ENCODE data around the gene XPNPEP1.

The XPNPEP1 gene

DNA sequence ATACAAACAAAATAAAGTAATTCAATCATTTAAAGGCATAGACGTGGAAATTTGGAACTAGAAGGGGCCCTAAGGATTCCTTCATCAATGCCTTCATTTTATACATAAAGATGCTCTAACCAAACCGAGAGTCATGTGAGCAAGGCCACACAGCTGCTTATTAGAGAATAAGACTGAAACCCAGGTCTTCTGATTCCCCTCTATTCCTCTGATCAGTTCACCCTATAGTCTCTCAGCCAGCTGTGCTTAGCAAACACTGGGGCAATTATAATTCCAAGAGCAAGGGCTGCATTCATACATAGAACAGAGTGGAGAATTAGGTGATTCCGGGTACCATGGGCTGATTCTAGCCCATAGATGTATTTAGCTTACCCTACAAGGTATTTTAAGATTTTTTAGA, 9.7 kb upstream of the XPNPEP1 start:
- no peak overlapping the region for H3K4me2 ChIP-seq (ENCODE audit: low read length)
- no peaks in the 10 kb centered on the region for H3K9me3 ChIP-seq (ENCODE audit: control insufficient read depth, insufficient read depth, low read length)
- no peaks in the 10 kb centered on the region for H3K9me2 ChIP-seq (replicated peaks; ENCODE audit: control insufficient read depth, low read length)

DNA sequence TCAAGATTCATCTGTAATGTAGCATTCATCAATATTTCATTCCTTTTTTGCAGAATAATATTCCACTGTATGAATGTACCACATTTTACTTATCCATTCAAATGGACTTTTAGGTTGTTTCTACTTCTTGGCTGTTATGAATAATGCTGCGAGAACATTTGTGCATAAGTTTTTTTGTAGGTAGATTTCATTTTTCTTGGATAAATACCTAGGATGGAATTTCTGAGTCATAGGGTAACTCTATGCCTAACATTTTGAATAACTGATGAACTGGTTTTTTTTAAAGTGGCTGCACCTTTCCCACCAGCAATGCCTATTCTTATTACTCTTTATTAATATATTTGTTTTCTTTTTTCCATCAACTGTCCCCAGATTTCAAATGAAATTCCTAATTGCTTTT, 9.1 kb upstream of the XPNPEP1 start:
- TF ChIP-seq, protein P1, sequence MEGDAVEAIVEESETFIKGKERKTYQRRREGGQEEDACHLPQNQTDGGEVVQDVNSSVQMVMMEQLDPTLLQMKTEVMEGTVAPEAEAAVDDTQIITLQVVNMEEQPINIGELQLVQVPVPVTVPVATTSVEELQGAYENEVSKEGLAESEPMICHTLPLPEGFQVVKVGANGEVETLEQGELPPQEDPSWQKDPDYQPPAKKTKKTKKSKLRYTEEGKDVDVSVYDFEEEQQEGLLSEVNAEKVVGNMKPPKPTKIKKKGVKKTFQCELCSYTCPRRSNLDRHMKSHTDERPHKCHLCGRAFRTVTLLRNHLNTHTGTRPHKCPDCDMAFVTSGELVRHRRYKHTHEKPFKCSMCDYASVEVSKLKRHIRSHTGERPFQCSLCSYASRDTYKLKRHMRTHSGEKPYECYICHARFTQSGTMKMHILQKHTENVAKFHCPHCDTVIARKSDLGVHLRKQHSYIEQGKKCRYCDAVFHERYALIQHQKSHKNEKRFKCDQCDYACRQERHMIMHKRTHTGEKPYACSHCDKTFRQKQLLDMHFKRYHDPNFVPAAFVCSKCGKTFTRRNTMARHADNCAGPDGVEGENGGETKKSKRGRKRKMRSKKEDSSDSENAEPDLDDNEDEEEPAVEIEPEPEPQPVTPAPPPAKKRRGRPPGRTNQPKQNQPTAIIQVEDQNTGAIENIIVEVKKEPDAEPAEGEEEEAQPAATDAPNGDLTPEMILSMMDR (IDR thresholded peaks at IDR 0.05; ENCODE audit: low read depth, low read length, poor library complexity, severe bottlenecking): no peak
- TF ChIP-seq EZH2phosphoT487 (IDR thresholded peaks at IDR 0.05; ENCODE audit: borderline replicate concordance, low read length): no peak
- H3K36me3 ChIP-seq (ENCODE audit: control insufficient read depth, low read length): no peaks in the 10 kb centered on the region
- no peak overlapping the region for H3K4me2 ChIP-seq (ENCODE audit: low read length)
- no peaks in the 10 kb centered on the region for H4K20me1 ChIP-seq (ENCODE audit: control insufficient read depth, insufficient read depth, low read depth, low read length)
- H3K4me1 ChIP-seq (ENCODE audit: control insufficient read depth, low read length): no peaks in the 10 kb centered on the region
- H3F3A ChIP-seq (ENCODE audit: control insufficient read depth, insufficient read depth): no peaks in the 10 kb centered on the region
- H3K9me3 ChIP-seq (ENCODE audit: control insufficient read depth, insufficient read depth, low read length): no peaks in the 10 kb centered on the region
- no peak overlapping the region for H3K27ac ChIP-seq (ENCODE audit: low read depth, low read length)
- H3K79me2 ChIP-seq (ENCODE audit: control insufficient read depth, low read length): no peaks in the 10 kb centered on the region
- H3K9me2 ChIP-seq (replicated peaks; ENCODE audit: control insufficient read depth, low read length): no peaks in the 10 kb centered on the region
- no peak overlapping the region for H3K4me3 ChIP-seq (ENCODE audit: low read length)
- no peaks in the 10 kb centered on the region for H3K27me3 ChIP-seq (ENCODE audit: control insufficient read depth, low read length)

More for the DNA sequence above, 9.7 kb upstream of the XPNPEP1 start:
- no peaks in the 10 kb centered on the region for H3K79me2 ChIP-seq (ENCODE audit: control insufficient read depth, low read length)
- no peaks in the 10 kb centered on the region for H3K4me1 ChIP-seq (ENCODE audit: control insufficient read depth, low read length)
- no peaks in the 10 kb centered on the region for H3K27me3 ChIP-seq (ENCODE audit: control insufficient read depth, low read length)
- no peaks in the 10 kb centered on the region for H3F3A ChIP-seq (ENCODE audit: control insufficient read depth, insufficient read depth)
- H3K27ac ChIP-seq (ENCODE audit: low read depth, low read length): no peak overlapping the region
- H4K20me1 ChIP-seq (ENCODE audit: control insufficient read depth, insufficient read depth, low read depth, low read length): no peaks in the 10 kb centered on the region
- no peaks in the 10 kb centered on the region for H3K36me3 ChIP-seq (ENCODE audit: control insufficient read depth, low read length)
- TF ChIP-seq, protein P1 (IDR thresholded peaks at IDR 0.05; ENCODE audit: low read depth, low read length, poor library complexity, severe bottlenecking): no peak
- TF ChIP-seq EZH2phosphoT487 (IDR thresholded peaks at IDR 0.05; ENCODE audit: borderline replicate concordance, low read length): no peak
- H3K4me3 ChIP-seq (ENCODE audit: low read length): no peak overlapping the region

DNA sequence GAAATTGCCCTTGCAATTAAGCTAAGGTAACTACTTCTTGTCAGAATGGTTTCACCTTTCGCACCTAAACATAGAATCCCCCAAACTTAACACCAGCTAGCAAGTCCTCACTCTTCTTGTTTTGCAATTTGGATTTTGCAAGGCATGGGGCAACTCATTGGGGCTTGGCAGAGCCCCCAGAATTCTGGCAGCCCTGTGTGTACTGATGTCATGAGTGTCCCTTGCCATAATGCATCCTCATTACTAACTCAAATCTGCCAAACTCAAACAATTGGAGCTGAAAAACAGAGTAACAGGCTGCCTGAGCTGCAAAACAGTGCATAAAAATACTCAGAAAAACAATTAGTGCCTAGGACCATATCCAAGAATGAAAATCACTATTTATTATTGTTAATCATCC, 7.9 kb upstream of the XPNPEP1 start:
- Histone ChIP-seq H3F3A (ENCODE audit: control insufficient read depth, insufficient read depth) (no peaks in the 10 kb centered on the region), H3K27ac (ENCODE audit: low read depth, low read length) (no peak overlapping the region)
- TF ChIP-seq, protein P1 (IDR thresholded peaks at IDR 0.05; ENCODE audit: low read depth, low read length, poor library complexity, severe bottlenecking): no peak
- TF ChIP-seq EZH2phosphoT487 (IDR thresholded peaks at IDR 0.05; ENCODE audit: borderline replicate concordance, low read length): no peak

More for the DNA sequence above, 7.9 kb upstream of the XPNPEP1 start:
- H3K36me3 ChIP-seq (ENCODE audit: control insufficient read depth, low read length): no peaks in the 10 kb centered on the region
- no peak overlapping the region for H3K4me3 ChIP-seq (ENCODE audit: low read length)
- H3K79me2 ChIP-seq (ENCODE audit: control insufficient read depth, low read length): no peaks in the 10 kb centered on the region
- H3K4me1 ChIP-seq (ENCODE audit: control insufficient read depth, low read length): no peaks in the 10 kb centered on the region
- H3K27me3 ChIP-seq (ENCODE audit: control insufficient read depth, low read length): no peaks in the 10 kb centered on the region
- H3K9me3 ChIP-seq (ENCODE audit: control insufficient read depth, insufficient read depth, low read length): no peaks in the 10 kb centered on the region
- H3K9me2 ChIP-seq (replicated peaks; ENCODE audit: control insufficient read depth, low read length): no peaks in the 10 kb centered on the region
- H4K20me1 ChIP-seq (ENCODE audit: control insufficient read depth, insufficient read depth, low read depth, low read length): no peaks in the 10 kb centered on the region
- no peak overlapping the region for H3K4me2 ChIP-seq (ENCODE audit: low read length)

Measured in DOHH2 (cell line).